HepG2 (cell line): ENCODE measurements around the gene BANP. TPM values are rescaled to one million over a fixed set of nuclear protein-coding genes. Genes with fewer than 3 reads are reported as not detected.

Experiments used
- CREM ChIP-seq, 2 experiments: sonication (generic) in 1 of 2; formaldehyde crosslinking in 1 of 2; IDR thresholded peaks; 2 replicates each; pipeline versions ENCODE4 v1.4.0 to v1.6.1; 2016 to 2020; ENCODE audit warnings: antibody characterized with exemption in 1 of 2, mild to moderate bottlenecking in 1 of 2, missing genetic modification reagents in 1 of 2
- CSRNP2 ChIP-seq: sonication (generic); formaldehyde crosslinking; conservative IDR thresholded peaks from 2 replicates; pipeline ENCODE4 v1.8.0; 2022; ENCODE audit warnings: low read depth, missing genetic modification reagents
- GLI4 ChIP-seq: sonication (generic); formaldehyde crosslinking; IDR thresholded peaks from 2 replicates; pipeline ENCODE4 v1.5.1; 2020; ENCODE audit warnings: missing genetic modification reagents, mild to moderate bottlenecking, moderate library complexity, borderline replicate concordance
- HNF1B ChIP-seq: sonication (generic); formaldehyde crosslinking; IDR thresholded peaks from 2 replicates; pipeline ENCODE4 v1.5.1; 2020; ENCODE audit warnings: mild to moderate bottlenecking, moderate library complexity, missing genetic modification reagents
- HNF4G ChIP-seq, 2 experiments: sonication (generic) in 1 of 2; formaldehyde crosslinking in 1 of 2; IDR thresholded peaks; 2 replicates each; pipeline versions ENCODE4 v1.4.0 to v1.6.1; 2011 to 2020; ENCODE audit warnings: borderline replicate concordance in 2 of 2, low read depth in 2 of 2, mild to moderate bottlenecking in 2 of 2, low read length in 1 of 2, missing genetic modification reagents in 1 of 2, moderate library complexity in 1 of 2
- IRF2 ChIP-seq: IDR thresholded peaks from 2 replicates; pipeline ENCODE4 v1.6.1; 2018; ENCODE audit warnings: missing genetic modification reagents, missing compliant biosample characterization
- JUNB ChIP-seq: sonication (generic); formaldehyde crosslinking; IDR thresholded peaks from 2 replicates; pipeline ENCODE4 v1.8.0; 2022; ENCODE audit warnings: missing genetic modification reagents, mild to moderate bottlenecking, borderline replicate concordance
- TFE3 ChIP-seq: IDR thresholded peaks from 2 replicates; pipeline ENCODE4 v1.6.1; 2016
- THAP11 ChIP-seq: IDR thresholded peaks from 2 replicates; pipeline ENCODE4 v1.6.1; 2016; ENCODE audit warnings: missing biosample characterization, missing genetic modification reagents
- ZBTB33 ChIP-seq: sonication (generic); formaldehyde crosslinking; IDR thresholded peaks from 2 replicates; pipeline ENCODE4 v1.4.0; 2020; ENCODE audit warnings: missing genetic modification reagents
- ZFAT ChIP-seq: sonication (generic); formaldehyde crosslinking; conservative IDR thresholded peaks from 2 replicates; pipeline ENCODE4 v1.8.1; 2023; ENCODE audit warnings: missing genetic modification reagents, inconsistent platforms
- ZMAT3 ChIP-seq: sonication (generic); formaldehyde crosslinking; conservative IDR thresholded peaks from 2 replicates; pipeline ENCODE4 v1.7.0; 2021; ENCODE audit warnings: missing genetic modification reagents
- ZNF230 ChIP-seq: sonication (generic); formaldehyde crosslinking; IDR thresholded peaks from 2 replicates; pipeline ENCODE4 v1.4.0; 2020; ENCODE audit warnings: mild to moderate bottlenecking, missing genetic modification reagents
- ZNF550 ChIP-seq: sonication (generic); formaldehyde crosslinking; IDR thresholded peaks from 2 replicates; pipeline ENCODE4 v1.4.0; 2020; ENCODE audit warnings: mild to moderate bottlenecking, missing genetic modification reagents, borderline replicate concordance
- ZNF609 ChIP-seq: sonication (generic); formaldehyde crosslinking; IDR thresholded peaks from 2 replicates; pipeline ENCODE4 v1.4.0; 2020; ENCODE audit warnings: mild to moderate bottlenecking, missing genetic modification reagents, borderline replicate concordance
- polyA plus RNA-seq, 8 experiments: library from polyadenylated mRNA; depleted of rRNA in 3 of 8; stranded (reverse) in 7 of 8; unstranded in 1 of 8; fragments of >200 nt; fragmentation: Illumina TruSeq in 4 of 8; extraction: Trizol in 4 of 8; gene quantifications; 2 replicates each; pipeline versions ENCODE4 v1.2.1 to v1.2.3, GENCODE V29; 2011 to 2016; ENCODE audit warnings: low read depth in 4 of 8, missing spikeins in 1 of 8, mixed read lengths in 1 of 8; ENCODE audit not compliant: insufficient read depth in 1 of 8
- total RNA-seq, 5 experiments: library from RNA; depleted of rRNA; stranded (reverse); fragments of >200 nt; fragmentation: Illumina TruSeq; extraction: Trizol; gene quantifications; 2 replicates each; pipeline ENCODE4 v1.2.3, GENCODE V29; 2016; ENCODE audit warnings: low read depth in 1 of 5

The BANP gene
- total and polyA plus RNA-seq, 2 of the 13 experiments (the other 11 are each of a cell fraction or from before 2014, with no cell fraction given): 20.2 to 23.8 TPM

GRCh38 chr16:87949071-87949744, 2.0 kb upstream of the BANP start (continued):
- TF ChIP-seq ZNF609 (peak; percentile 42; the same call in 1 of the 2 replicates), ZFAT (no peak), CSRNP2 (CRISPR knock-in tag) (no peak), HNF1B (CRISPR knock-in tag) (peak; percentile 44; the same call in 1 of the 2 replicates), TFE3 (peak; percentile 50; the same call in 1 of the 2 replicates), THAP11 (CRISPR knock-in tag) (peak; percentile 87), JUNB (no peak), GLI4 (CRISPR knock-in tag) (0 out of 2 replicates have a peak, but pooled peaks have one; percentile 47), HNF4G (IDR thresholded peaks at IDR 0.05; ENCODE audit: borderline replicate concordance, low read depth, low read length) (peak; percentile 73; the same call in 1 of the 2 replicates), HNF4G (CRISPR knock-in tag; IDR thresholded peaks at IDR 0.05; ENCODE audit: borderline replicate concordance, low read depth) (peak; percentile 6; the same call in 1 of the 2 replicates), ZMAT3 (CRISPR knock-in tag) (peak; percentile 53; the same call in 1 of the 2 replicates), ZNF550 (CRISPR knock-in tag) (no peak), IRF2 (CRISPR knock-in tag) (peak; percentile 66; the same call in 1 of the 2 replicates), CREM (IDR thresholded peaks at IDR 0.05) (peak; percentile 49; the same call in 1 of the 2 replicates), CREM (CRISPR knock-in tag; IDR thresholded peaks at IDR 0.05) (no peak), ZNF230 (0 out of 2 replicates have a peak, but pooled peaks have one; percentile 64), ZBTB33 (0 out of 2 replicates have a peak, but pooled peaks have one; percentile 20)
